Measurements from ENCODE around the gene TNS2. TPM values are rescaled to one million over a fixed set of nuclear protein-coding genes. Genes with fewer than 3 reads are reported as not detected.
"Not testable (repeated sequence)": the region's sequence is repeated elsewhere in the genome, so short reads cannot be mapped to it uniquely, and the experiment has no call there.

TNS2 gene
- total and polyA plus RNA-seq, 4 donors: 130 to 412 (median 236) TPM

GRCh38 chr12:53102883-53103807 lies 53.3 kb downstream of the TNS2 start, which contains the start of gene SOAT2:
Gene SOAT2, plus strand, starts transcription at chr12:53103486. Its CDS starts 92 bp downstream, at chr12:53103578.
- peak in 1 of 2 donors; percentile 75 for DNase-seq
- H3K9me3 ChIP-seq (ENCODE audit: control insufficient read depth, low read length): no peaks in the 10 kb centered on the region

GRCh38 chr12:53103860-53104305 lies 54.0 kb downstream of the TNS2 start:
- intact Hi-C loops (cut with DNase I): loop anchor here in 1 of 2 donors (5.0 kb wide), 1 partner anchor 37 kb away; no protein-coding TSS in a partner anchor
- H3K4me1 ChIP-seq (ENCODE audit: control insufficient read depth in 1 of 2, insufficient read depth in 2 of 2, low read length in 2 of 2): peaks cover 0 to 4% of the 10 kb centered on the region in 2 donors
- H3K36me3 ChIP-seq (ENCODE audit: control insufficient read depth in 1 of 2, insufficient read depth in 2 of 2, low read length in 1 of 2): no peaks in the 10 kb centered on the region
- no peaks in the 10 kb centered on the region for H3K9me3 ChIP-seq (ENCODE audit: control insufficient read depth, low read length)
- ATAC-seq (ENCODE audit: low FRiP score) (no peak), DNase-seq (peak in 1 of 2 donors; percentile 25)
- H3K27me3 ChIP-seq (ENCODE audit: control insufficient read depth in 1 of 2, insufficient read depth in 2 of 2, low read length in 1 of 2): no peaks in the 10 kb centered on the region
- WGBS, 2 donors: 74 to 80% methylated on average over 3 of the region's 3 CpGs
- H3K4me3 ChIP-seq (ENCODE audit: low read length in 2 of 2): no peak overlapping the region
- no peak overlapping the region for H3K27ac ChIP-seq (ENCODE audit: low read depth in 1 of 2, low read length in 2 of 2)

More at GRCh38 chr12:53102883-53103807, 53.3 kb downstream of the TNS2 start, which contains the start of gene SOAT2:
- intact Hi-C loops (cut with DNase I): loop anchor here in 1 of 2 donors (5.0 kb wide), 1 partner anchor 36 kb away; no protein-coding TSS in a partner anchor
- no peak for ATAC-seq (ENCODE audit: low FRiP score)
- H3K27ac ChIP-seq (ENCODE audit: low read depth in 1 of 2, low read length in 2 of 2): no peak within 1 kb of the TSS
- H3K4me1 ChIP-seq (ENCODE audit: control insufficient read depth in 1 of 2, insufficient read depth in 2 of 2, low read length in 2 of 2): peaks cover 0 to 4% of the 10 kb centered on the region in 2 donors
- H3K36me3 ChIP-seq (ENCODE audit: control insufficient read depth in 1 of 2, insufficient read depth in 2 of 2, low read length in 1 of 2): no peaks in the 10 kb centered on the region
- no peak within 1 kb of the TSS for H3K4me3 ChIP-seq (ENCODE audit: low read length in 2 of 2)
- 88 to 93% methylated on average over 23 of the region's 23 CpGs for WGBS, 2 donors
- no peaks in the 10 kb centered on the region for H3K27me3 ChIP-seq (ENCODE audit: control insufficient read depth in 1 of 2, insufficient read depth in 2 of 2, low read length in 1 of 2)

DNA sequence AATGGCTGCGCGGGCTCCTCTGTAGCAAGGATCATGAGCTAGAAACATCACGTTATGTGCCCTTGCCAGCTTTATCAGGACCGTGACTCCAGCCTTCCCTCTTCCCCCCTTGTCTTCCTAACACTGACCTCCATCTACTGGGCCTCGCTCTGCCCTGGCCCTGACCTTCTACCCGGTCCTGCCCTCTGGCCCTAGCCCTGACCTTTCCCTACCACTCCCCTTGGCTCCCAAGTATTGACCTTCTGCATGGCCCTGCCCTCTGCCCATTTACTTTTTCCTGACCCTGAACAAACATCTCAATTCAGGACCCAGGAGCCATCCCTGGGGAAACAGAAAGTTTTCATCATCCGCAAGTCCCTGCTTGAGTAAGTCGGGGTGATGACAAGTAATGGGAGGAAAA lies 55.4 kb downstream of the TNS2 start:
- H3K9me3 ChIP-seq (ENCODE audit: control insufficient read depth, low read length): no peaks in the 10 kb centered on the region
- H3K36me3 ChIP-seq (ENCODE audit: control insufficient read depth in 1 of 2, insufficient read depth in 2 of 2, low read length in 1 of 2): no peaks in the 10 kb centered on the region
- H3K27me3 ChIP-seq (ENCODE audit: control insufficient read depth in 1 of 2, insufficient read depth in 2 of 2, low read length in 1 of 2): no peaks in the 10 kb centered on the region
- H3K27ac ChIP-seq (ENCODE audit: low read depth in 1 of 2, low read length in 2 of 2): no peak overlapping the region
- no peak overlapping the region for H3K4me3 ChIP-seq (ENCODE audit: low read length in 2 of 2)
- intact Hi-C loops (cut with DNase I): no loop called here
- WGBS, 2 donors: 93 to 94% methylated on average over 8 of the region's 8 CpGs
- DNase-seq: no peak
- peaks cover 0 to 4% of the 10 kb centered on the region in 2 donors for H3K4me1 ChIP-seq (ENCODE audit: control insufficient read depth in 1 of 2, insufficient read depth in 2 of 2, low read length in 2 of 2)
- ATAC-seq (ENCODE audit: low FRiP score): no peak

GRCh38 chr12:53105712-53106439 lies 56.0 kb downstream of the TNS2 start:
- H3K4me1 ChIP-seq (ENCODE audit: control insufficient read depth in 1 of 2, insufficient read depth in 2 of 2, low read length in 2 of 2): peaks cover 0 to 4% of the 10 kb centered on the region in 2 donors
- WGBS, 2 donors: 91 to 94% methylated on average over 7 of the region's 7 CpGs
- no peak overlapping the region for H3K4me3 ChIP-seq (ENCODE audit: low read length in 2 of 2)
- intact Hi-C loops (cut with DNase I): no loop called here
- no peaks in the 10 kb centered on the region for H3K36me3 ChIP-seq (ENCODE audit: control insufficient read depth in 1 of 2, insufficient read depth in 2 of 2, low read length in 1 of 2)
- H3K9me3 ChIP-seq (ENCODE audit: control insufficient read depth, low read length): no peaks in the 10 kb centered on the region
- H3K27me3 ChIP-seq (ENCODE audit: control insufficient read depth in 1 of 2, insufficient read depth in 2 of 2, low read length in 1 of 2): no peaks in the 10 kb centered on the region
- no peak overlapping the region for H3K27ac ChIP-seq (ENCODE audit: low read depth in 1 of 2, low read length in 2 of 2)
- no peak for DNase-seq
- no peak for ATAC-seq (ENCODE audit: low FRiP score)

DNA sequence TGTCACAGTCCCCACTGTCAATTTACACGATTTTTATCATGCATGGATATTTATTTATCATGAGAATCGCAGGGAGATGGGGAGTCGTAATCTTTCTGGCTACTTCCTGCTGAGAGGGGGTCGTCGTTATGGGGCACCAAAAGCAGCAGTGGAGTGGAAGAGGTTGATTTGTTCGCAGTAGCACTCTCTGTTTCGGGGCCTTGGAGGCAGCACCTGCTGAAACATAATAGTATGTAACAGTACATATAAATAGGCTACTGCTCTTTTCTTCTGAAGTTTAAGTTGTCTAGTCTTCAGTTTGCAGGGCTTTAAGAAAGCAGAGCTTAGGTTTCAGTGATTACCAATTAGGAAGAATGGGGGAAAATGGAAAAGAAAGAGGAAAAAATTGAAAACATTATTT lies 57.3 kb downstream of the TNS2 start:
- Histone ChIP-seq H3K27ac (ENCODE audit: low read depth in 1 of 2, low read length in 2 of 2) (peak overlapping the region in 1 of 2 donors; percentile 45), H3K9me3 (ENCODE audit: control insufficient read depth, low read length) (no peaks in the 10 kb centered on the region), H3K4me3 (ENCODE audit: low read length in 2 of 2) (no peak overlapping the region), H3K36me3 (ENCODE audit: control insufficient read depth in 1 of 2, insufficient read depth in 2 of 2, low read length in 1 of 2) (no peaks in the 10 kb centered on the region), H3K27me3 (ENCODE audit: control insufficient read depth in 1 of 2, insufficient read depth in 2 of 2, low read length in 1 of 2) (no peaks in the 10 kb centered on the region), H3K4me1 (ENCODE audit: control insufficient read depth in 1 of 2, insufficient read depth in 2 of 2, low read length in 2 of 2) (peaks cover 0 to 4% of the 10 kb centered on the region in 2 donors)
- no peak for ATAC-seq (ENCODE audit: low FRiP score)
- 30 to 33% methylated on average over 7 of the region's 7 CpGs for WGBS, 2 donors
- intact Hi-C loops (cut with DNase I): no loop called here
- no peak for DNase-seq

- H3K27me3 ChIP-seq (ENCODE audit: control insufficient read depth in 1 of 2, insufficient read depth in 2 of 2, low read length in 1 of 2); H3K4me1 ChIP-seq (ENCODE audit: control insufficient read depth in 1 of 2, insufficient read depth in 2 of 2, low read length in 2 of 2); H3K4me3 ChIP-seq (ENCODE audit: low read length in 2 of 2); intact Hi-C loops (cut with DNase I); DNase-seq; H3K9me3 ChIP-seq (ENCODE audit: control insufficient read depth, low read length); H3K27ac ChIP-seq (ENCODE audit: low read depth in 1 of 2, low read length in 2 of 2); ATAC-seq (ENCODE audit: low FRiP score); H3K36me3 ChIP-seq (ENCODE audit: control insufficient read depth in 1 of 2, insufficient read depth in 2 of 2, low read length in 1 of 2): not testable (repeated sequence)
- WGBS, 2 donors: 95 to 96% methylated on average over 6 to 7 of the region's 7 CpGs
Observed at GRCh38 chr12:53112431-53112830, 62.6 kb downstream of the TNS2 start.

DNA sequence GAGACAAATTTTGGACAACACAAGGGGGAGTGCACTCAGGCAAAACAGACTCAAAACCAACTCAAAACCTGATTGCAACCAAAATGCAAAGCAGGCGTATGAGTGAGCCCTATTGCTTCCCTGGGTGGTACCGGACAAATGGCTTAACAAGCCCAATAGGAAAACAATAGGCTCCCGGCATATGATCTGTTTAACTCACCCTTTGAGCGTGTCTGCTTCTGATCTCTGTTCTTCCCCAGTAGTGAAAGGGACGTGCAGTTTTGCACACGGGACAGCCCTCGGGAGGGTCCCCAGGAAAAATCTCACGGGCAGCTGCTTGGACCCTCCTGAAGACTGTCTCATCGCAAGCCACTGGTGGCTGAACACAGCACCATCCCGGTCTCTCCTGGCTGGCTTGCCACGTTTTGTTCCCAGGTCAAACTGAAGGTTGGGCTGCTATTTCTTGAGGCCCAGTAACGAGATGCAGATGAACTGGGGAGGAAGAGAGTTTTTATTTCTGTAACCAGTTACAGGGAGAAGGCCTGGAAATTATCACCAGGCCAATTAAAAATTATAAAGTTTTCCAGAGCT lies 63.4 kb downstream of the TNS2 start:
- 89 to 90% methylated on average over 12 of the region's 12 CpGs for WGBS, 2 donors
- H3K36me3 ChIP-seq (ENCODE audit: control insufficient read depth in 1 of 2, insufficient read depth in 2 of 2, low read length in 1 of 2): no peaks in the 10 kb centered on the region
- intact Hi-C loops (cut with DNase I): no loop called here
- H3K4me1 ChIP-seq (ENCODE audit: control insufficient read depth in 1 of 2, insufficient read depth in 2 of 2, low read length in 2 of 2): no peaks in the 10 kb centered on the region
- ATAC-seq (ENCODE audit: low FRiP score): no peak
- no peak overlapping the region for H3K4me3 ChIP-seq (ENCODE audit: low read length in 2 of 2)
- no peaks in the 10 kb centered on the region for H3K9me3 ChIP-seq (ENCODE audit: control insufficient read depth, low read length)
- no peaks in the 10 kb centered on the region for H3K27me3 ChIP-seq (ENCODE audit: control insufficient read depth in 1 of 2, insufficient read depth in 2 of 2, low read length in 1 of 2)
- DNase-seq: no peak
- H3K27ac ChIP-seq (ENCODE audit: low read depth in 1 of 2, low read length in 2 of 2): no peak overlapping the region

GRCh38 chr12:53113951-53114350 lies 64.1 kb downstream of the TNS2 start:
- Histone ChIP-seq H3K9me3 (ENCODE audit: control insufficient read depth, low read length) (no peaks in the 10 kb centered on the region), H3K27ac (ENCODE audit: low read depth in 1 of 2, low read length in 2 of 2) (peak overlapping the region in 1 of 2 donors; percentile 6)

More at GRCh38 chr12:53113951-53114350, 64.1 kb downstream of the TNS2 start:
- no peak for DNase-seq
- H3K36me3 ChIP-seq (ENCODE audit: control insufficient read depth in 1 of 2, insufficient read depth in 2 of 2, low read length in 1 of 2): no peaks in the 10 kb centered on the region
- H3K4me3 ChIP-seq (ENCODE audit: low read length in 2 of 2): no peak overlapping the region
- intact Hi-C loops (cut with DNase I): no loop called here
- H3K4me1 ChIP-seq (ENCODE audit: control insufficient read depth in 1 of 2, insufficient read depth in 2 of 2, low read length in 2 of 2): no peaks in the 10 kb centered on the region
- ATAC-seq (ENCODE audit: low FRiP score): no peak
- H3K27me3 ChIP-seq (ENCODE audit: control insufficient read depth in 1 of 2, insufficient read depth in 2 of 2, low read length in 1 of 2): no peaks in the 10 kb centered on the region

All from aorta (tissue), 5 donors.